Activated gamma-delta T cell treated with Interleukin-2 at 50 U/mL for 16 hours (primary cell): Measurements from ENCODE around the gene SH2B2.

Source experiments
- DNase-seq: peaks from one replicate; pipeline ENCODE4 v3.0.0-alpha.2; 2020

Gene SH2B2

DNA sequence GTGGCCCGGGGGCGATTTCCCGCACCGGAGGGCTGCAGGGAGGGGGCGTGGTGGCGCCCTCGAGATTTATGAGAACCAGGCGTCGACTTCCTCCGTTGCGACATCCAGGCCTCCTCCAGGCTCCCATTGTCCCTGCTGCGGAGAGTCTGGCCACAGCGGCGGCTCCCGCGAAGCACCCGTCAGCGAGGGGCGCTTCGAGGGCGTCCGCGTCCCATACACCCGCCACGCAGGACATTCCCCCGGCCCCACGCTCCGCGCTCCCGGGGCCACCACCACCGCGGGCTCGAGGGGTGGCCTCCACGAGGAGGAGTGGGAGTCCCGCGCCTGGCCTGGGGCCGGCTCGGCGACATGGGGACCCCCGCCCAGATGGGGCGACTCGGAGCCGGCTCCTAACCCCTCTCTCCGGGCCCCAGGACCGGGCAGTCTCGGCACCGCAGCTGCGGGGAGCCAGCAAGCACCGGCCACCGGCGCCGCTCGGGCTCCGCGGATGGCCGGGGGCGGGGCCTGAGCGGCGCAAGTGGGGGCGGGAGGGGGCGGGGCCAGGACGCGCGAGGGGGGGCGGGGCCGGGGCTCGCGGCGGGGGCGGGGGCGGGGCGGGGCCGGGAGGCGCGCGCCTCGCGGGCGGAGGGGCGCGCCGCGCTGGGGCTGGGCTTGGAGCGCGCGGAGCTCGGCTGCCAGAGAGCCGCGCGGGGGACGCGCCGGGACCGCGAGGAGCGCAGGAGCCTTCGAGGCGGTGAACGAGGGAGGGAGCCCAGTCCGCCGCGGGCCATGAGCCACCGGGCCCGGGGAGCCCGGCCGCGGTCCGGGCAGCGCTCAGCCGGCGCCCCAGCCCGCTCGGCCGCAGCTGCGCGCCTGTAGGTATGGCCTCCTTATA is at the start of gene SH2B2:
SH2B2 (plus strand) TSS at position 632 of the 874 bp plus-strand sequence. CDS start 13,683 bp downstream, outside the sequence.
- no peak for DNase-seq

DNA sequence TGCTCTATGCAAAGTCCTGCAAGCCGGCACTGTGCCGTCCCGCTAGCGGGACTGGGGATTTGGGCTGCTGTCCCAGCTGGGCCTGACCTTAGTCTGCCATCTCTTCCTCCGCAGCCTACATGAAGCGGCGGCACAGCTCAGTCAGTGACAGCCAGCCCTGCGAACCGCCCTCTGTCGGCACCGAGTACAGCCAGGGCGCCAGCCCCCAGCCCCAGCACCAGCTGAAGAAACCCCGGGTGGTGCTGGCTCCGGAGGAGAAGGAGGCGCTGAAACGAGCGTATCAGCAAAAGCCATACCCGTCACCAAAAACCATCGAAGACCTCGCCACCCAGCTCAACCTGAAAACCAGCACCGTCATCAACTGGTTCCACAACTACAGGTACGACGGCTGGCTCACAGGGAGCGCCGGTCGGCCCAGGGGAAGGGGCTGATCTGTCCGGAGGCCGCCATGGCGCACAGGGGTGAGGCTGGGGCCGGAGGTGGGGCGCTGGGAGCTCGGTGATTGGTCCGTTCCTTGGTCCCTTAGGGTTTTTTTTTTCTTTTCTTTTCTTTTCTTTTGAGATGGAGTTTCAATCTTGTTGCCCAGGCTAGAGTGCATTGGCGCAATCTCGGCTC is 47.4 kb upstream of the SH2B2 start:
- DNase-seq = no peak

DNA sequence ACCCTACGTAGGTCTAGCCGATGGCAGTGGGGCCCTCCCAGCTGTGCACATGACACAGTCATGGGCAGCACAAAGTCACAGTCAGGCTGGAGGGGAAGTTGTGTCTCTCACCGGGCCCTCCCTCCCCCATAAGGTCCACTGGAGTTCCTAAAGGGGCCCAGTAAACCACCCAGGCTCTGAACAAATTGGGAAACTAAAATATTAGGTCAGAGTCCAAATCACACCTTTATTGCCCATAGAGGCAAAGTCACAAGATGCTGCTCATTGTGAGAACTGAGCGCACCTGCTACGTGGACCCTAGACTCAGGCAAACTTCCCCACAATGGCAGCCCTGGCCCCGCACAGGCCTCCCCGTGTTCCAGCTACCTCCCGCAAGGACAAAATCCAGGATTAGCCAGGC is 45.2 kb upstream of the SH2B2 start:
- DNase-seq = no peak

DNA sequence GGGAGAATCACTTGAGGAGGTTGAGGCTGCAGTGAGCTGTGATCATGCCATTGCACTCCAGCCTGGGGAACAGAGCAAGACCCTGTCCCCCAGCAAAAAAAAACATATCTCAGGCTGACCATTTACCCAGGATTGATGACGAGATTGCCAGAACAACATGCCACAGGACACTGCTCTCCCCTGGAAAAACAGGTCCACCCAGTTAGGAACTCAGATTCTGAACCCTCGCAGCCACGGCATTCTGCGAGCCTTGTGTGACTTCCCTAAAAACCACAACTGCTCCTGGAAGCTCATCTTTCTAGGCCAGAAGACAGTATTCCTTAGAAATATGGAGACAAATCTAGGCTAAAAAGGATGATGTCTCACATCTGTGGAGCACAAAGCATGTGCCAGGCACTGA is 42.1 kb upstream of the SH2B2 start:
- DNase-seq = no peak

DNA sequence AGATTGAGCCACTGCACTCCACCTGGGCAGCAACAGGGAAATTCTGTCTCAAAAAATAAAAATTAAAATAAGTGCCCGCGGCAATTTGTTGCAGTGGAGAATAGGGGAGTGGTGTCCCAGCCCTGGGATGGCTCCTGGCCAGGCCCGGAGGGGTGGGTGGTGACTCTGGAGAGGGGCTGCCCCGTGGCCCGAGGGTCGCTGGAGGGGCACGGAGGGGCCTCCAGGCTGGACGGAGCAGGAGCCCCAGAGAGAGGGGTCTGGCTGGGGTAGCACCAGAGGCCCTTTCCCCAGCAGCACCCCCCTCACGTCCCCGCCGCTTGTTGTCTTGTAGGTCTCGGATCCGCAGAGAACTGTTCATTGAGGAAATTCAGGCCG is 38.6 kb upstream of the SH2B2 start:
- no peak for DNase-seq

DNA sequence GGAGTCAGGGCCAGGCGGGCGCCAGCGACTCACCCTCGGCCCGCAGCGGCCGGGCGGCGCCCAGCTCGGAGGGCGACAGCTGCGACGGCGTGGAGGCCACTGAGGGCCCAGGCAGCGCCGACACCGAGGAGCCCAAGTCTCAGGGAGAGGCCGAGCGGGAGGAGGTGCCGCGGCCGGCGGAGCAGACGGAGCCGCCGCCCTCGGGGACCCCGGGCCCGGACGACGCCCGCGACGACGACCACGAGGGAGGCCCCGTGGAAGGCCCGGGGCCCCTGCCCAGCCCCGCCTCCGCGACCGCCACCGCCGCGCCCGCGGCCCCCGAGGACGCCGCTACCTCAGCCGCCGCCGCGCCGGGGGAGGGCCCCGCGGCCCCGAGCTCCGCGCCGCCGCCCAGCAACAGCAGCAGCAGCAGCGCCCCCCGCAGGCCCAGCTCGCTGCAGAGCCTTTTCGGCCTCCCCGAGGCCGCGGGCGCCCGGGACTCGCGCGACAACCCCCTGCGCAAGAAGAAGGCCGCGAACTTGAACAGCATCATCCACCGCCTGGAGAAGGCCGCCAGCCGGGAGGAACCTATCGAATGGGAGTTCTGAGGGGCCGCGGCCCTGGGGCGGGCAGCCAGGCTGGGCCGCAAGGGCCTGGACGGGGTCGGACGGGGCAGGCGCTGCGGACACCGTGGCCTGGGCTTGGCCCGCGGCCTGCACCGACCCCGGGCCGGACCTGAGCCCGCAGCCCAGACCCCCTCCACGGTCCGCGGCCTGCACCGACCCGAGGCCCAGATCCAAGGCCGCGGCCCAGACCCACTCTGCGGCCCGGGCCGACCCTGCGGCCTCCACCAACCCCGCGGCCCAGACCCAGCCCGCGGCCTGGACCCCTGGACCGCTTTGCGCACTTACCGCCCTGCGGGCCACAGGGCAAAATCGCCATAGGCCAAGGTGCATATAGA is 37.9 kb upstream of the SH2B2 start:
- DNase-seq = no peak

DNA sequence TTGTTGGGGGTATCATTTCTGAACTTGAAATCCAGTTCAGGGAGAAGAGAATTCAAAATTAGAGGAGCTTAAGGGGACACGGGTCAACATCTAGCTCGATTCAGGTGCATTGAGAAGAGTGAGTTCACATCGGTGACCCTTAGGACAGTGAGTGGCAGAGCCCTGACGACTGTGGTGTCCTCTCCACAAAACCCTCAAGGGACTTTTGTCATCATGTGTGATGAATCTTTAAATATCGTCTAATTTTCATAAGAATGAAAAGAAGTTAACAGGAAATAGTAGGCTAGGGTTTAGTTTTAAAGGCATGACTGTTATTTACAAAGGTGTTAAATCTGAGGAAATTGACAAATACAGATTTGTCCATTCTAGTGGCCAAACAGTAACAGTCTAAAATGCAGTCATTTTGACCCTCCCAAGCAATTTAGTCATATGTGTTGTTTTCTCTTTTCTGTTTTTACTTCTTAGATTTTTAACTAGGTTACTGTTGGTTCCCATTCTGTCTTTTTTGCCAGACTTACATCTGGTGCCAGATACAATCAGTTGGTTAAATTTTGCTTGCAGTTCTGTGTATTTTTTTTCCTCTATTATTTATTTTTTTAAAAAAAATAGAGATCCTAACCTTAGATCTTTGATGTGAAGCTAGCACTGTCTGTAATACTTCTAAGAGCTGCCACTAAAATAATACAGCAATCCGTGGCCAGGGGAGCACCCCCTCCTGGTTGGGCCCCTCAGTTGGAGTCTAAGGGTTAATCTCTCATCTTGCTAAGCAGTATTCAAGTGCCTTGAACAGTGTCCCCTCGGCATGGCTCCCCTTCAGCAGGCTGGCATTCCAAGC is 34.9 kb upstream of the SH2B2 start:
- no peak for DNase-seq

DNA sequence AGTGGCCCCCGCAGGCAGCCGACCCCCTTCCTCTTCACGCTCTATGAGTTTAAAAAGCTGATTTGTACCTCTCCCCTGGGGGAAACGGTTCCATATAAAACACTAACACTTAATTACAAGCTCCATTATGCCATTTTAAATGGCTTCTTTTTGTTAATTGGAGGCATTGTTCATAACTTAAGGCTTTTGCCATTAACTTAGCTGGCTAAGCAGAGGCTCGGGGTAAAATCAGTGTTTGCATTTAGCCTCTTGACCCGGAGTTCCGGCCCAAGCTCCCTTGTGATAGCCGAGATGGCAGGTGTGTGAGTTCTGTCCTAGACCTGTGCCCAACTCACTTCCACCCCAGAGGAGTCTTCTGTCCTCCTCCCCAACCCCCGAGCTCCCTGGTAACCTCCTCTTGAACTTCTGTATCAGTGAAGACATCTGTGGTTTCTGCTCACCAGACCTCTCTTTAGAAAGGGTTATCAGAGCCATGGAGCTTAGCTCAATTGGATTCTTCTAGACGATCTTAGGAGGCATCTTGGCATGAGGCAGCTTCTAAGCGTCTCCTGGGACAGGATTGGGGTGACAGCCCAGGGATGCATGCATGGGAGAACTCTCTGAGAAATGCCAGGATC is 34.2 kb upstream of the SH2B2 start:
- DNase-seq = no peak

DNA sequence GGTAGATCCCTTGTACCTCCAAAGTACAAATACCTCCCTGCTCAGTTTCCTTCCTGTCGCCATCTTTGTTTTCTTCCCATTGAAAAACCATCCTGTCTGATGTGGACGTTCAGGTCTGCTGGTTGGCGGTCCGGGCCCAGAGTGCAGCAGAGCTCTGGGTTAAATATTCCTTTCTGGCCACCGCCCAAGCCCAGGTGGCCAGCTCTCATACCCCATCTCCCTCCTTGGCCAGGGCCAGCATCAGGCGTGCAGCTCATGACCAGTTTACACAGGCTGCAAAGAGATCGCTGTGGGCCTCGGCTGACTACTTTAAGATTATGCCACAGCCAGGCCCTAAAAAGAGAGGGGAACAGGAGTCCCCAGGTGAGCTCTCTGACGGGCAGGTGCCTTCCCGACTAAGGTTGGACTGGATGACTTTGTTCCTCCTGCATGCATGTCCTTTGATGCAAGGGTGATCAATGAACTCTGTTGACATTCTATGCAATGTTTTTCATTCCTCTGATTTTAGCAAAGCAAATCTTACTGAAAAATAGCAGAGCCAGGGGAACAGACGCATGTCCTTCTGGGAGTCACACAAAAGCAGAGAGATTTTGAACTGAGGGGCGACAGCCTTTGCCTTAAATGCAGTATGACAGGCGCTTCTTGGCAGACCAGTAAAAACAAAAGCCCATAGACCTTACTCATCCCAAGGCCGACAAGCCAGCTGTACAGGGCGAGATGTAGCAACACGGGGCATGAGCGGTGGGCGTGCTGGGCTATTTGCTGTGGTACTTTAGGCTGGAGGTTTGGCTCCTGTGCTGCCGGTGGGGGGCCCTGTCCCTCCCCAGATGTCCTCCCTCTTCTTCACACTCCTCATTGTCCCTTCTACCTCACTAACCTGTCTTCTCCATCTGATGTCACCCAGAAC is 33.3 kb upstream of the SH2B2 start:
- no peak for DNase-seq

DNA sequence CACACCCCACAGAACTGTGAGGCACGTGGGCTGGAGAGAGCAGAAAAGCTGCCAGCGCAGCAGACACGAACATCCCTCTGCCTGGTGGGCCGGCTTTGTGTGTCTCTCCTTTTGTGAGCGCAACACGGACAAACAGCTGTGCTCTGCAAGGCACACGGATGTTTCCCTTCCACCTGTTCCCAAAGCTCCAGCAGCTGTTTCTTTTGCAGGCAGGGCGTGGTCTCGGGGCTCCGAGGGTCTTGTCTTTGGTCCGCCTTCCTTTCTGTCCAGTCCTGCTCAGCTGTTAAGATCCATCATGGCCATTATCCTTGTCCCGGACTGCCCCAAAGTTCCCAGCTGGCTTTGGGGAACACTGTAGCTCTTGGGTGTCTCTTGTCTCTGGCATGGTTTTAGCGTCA is 32.7 kb upstream of the SH2B2 start:
- no peak for DNase-seq

DNA sequence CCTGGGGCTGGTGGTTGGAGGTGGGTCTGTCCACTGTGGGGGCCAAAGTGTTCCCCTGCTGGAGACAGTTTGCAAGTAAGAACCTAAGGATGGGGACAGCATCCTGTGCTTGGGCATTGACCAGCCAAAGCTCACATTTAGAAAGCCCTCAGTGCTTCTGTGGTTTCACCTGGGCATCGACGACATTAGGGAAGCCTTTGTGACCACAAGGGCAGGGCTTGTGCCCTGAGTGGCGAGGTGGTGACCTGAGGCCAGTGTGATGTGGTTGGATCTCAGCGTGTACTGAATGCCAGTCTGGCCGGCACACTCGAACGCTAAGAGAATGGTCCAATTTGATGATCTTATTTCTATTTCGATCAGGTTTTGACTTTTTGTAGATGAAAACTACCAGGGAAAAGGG is 32.1 kb upstream of the SH2B2 start:
- no peak for DNase-seq

DNA sequence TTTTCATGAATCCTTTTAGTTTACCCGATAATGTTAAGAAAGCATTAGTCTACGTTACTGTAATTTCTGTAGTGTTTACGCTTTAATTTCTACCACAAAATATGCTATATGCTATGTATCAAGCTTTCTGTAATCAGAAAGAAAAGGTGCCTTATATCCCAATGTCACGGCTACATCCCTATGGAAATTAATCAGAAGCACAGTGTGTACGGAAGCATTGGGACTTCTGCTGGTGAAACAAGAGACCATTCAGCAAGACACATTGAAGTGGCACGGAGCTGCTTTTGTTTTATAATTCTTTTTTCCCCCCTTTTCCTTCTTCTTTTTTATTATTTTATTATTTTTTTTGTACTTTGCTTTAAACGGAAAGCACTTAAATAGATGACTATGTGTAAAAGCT is 31.2 kb upstream of the SH2B2 start:
- no peak for DNase-seq

DNA sequence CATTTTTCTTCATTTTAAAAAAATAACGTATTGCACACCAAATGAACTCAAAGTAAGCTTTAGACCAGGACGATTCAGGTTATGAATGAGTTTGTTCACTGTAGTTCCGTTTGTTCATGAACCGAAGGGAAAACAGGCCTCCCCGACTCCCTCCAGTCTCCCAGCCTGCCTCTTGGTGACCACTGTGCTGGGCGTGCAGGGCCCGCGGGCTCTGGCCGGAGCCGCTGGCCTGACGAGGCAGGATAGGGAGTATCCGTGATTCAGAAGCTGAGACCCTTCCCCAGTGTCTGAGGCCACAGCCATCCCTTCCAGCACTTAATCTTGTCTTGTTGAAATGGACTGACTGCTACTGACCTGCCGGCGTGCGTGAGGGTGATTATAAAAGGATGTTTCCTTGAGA is 30.8 kb upstream of the SH2B2 start:
- DNase-seq = no peak

DNA sequence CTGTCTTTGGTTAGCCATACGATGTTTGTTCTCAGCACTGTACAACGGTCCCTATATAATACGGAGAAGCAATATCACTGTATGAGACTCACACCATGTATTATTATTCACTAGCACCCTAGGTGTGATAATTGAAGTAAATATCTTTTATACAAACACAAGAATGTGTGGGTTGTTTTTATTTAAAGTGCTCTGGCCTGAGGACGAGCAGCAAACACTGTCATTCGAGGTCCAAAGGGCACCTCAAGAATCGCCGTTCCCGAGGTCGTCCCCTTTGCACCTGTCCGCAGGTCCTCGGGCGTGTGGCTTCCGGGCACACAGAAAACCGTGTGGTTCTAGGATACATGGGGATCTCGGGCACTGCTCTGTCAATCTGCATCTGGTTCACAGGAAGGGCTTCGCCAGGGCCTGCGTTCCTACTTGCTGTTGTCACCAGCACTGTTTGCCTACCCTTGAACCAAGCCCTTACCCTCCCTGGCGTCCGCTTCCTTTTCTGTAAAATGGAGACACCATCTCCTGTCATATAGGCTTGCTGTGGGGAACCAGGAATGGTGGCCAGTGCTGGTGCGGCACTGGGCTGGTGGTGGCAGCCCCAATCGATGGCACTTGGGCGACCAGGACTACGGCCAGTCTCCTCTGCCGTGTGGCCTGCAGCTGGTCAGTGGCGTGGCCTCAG is 28.5 kb upstream of the SH2B2 start:
- DNase-seq = no peak

DNA sequence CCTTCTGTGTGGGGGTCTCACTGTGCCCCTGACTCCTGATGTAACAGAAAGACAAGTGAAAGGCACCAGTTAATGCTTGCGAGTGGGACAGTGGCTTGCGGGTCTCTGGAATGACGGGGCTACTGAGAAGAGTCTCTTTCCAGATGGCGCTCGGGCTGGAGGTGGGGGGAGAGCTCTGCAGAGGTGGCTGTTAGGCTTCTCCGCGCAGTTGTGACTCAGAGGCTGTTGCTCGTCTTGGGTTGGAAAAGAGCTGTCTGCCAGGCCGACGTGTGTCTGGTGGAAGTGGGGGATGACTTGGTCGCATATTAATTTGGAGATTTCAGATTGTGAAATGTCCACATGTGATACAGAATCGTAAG is 27.9 kb upstream of the SH2B2 start:
- DNase-seq = no peak

DNA sequence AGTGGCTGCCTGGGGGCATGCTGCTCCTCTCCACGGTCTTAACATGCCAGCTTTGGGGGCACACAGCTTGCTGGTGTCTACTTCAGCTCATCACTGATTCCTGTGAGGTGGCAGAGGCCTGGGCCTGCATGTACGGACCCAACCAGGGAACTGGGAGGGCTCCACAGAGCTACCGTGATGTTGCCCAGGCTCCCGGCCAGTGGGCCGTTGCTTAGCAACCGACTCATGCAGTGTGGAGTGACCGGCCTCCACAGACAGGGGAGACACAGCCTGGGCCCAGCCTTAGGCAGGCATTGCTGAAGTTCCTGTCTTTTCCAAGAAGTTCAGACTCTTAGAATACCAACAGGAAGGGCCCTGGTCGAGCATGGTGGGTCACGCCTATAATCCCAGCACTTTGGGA is 25.8 kb upstream of the SH2B2 start:
- DNase-seq = no peak

DNA sequence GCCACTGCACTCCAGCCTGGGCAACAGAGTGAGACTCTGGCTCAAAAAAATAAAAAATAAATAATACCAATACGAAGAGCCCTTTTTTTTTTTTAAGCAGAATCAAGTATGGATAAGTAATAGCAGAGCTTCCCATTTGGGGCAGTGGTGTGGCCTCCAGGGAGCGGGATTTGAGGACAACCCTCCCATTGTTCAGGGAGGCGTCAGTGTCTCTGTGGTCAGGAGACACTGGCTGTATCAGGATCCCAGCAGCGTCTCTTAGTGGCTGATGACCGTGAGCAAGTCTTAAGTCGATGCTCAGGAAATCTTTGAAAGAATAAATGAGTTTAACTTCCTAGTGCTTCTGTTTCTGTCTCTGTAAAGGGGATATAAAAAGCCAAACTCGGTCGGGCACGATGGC is 25.2 kb upstream of the SH2B2 start:
- no peak for DNase-seq

DNA sequence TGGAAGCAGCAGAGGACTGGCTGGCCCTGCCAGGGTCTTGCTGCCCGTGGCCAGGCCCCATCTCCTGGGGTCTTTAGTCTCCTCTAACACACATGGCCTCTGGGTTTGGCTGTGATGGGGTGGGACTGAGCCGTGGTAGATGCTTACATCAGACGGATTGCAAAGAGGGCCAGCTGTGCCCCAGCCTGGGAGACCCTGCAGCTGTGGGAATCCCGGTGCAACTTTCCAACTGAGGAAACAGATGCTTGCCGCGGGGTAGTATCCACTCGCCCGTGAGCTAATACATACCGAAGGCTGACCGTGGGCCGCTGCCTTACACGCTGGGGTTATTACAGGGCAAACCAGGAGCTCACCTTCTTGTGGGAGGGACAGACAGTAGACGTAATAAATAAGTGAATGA is 24.1 kb upstream of the SH2B2 start:
- DNase-seq = no peak

DNA sequence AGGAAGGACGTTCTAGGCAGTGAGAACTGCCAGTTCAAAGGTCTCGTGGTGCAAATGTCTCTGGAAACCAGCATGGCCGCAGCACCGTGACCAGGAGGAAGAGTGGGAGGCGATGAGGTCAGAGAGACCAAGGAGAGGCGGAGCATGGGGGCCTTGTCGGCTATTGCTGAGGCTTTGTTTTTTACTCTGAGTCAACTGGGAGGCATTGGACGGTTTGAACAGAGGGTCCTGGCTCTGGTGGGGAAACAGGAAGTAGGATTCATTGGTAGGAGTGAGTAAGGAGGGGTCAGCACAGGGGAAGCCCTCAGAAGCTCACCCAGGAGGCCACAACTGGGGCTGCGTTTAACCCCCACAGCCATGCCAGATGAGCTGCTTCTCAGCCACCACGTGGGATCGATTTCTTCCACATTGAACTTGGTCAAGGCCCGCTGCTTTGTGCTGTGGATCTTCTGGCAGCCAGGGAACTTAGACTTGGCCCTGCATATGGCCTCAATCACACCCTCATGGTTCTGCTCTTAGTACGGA is 22.2 kb upstream of the SH2B2 start:
- DNase-seq = no peak

DNA sequence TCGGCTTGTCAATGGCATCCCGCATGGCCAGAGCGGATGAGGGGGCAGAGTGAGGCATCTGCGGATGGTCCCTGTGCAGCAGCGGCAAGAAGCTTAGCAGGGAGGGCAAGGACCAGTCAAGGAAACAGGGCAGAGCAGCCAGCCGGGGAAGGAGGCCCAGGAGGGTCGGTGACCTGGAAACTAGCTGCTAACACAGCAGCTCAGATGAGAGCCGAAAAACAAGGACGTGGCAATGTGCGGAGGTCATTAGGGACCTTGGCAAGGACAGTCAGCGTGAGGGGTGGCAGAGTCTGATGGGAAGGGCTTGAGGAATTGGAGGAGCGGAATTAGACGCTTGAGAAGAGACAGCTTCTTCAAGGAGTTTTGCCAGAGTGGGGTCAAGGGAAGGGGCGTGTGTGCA is 20.1 kb upstream of the SH2B2 start:
- no peak for DNase-seq
